Measurements from ENCODE around the gene RNF26. TPM values are rescaled to one million over a fixed set of nuclear protein-coding genes. Genes with fewer than 3 reads are reported as not detected.
A peak's percentile ranks its signal among the peaks of the same experiment; 100 is the strongest.

The RNF26 gene
- total and polyA plus RNA-seq, 2 donors from 2014 or later = 18.2 to 23.5 TPM

GRCh38 chr11:119343726-119344125 is 9.4 kb downstream of the RNF26 start:
- Histone ChIP-seq H3K36me3 (ENCODE audit: control insufficient read depth in 2 of 3, insufficient read depth in 3 of 3, low read length in 3 of 3) (no peaks in the 10 kb centered on the region), H3K9me3 (ENCODE audit: control insufficient read depth in 2 of 3, insufficient read depth in 1 of 3, low read length in 3 of 3) (no peaks in the 10 kb centered on the region), H3K4me3 (ENCODE audit: low read length in 3 of 3) (no peak overlapping the region), H3K9ac (ENCODE audit: low read length in 3 of 3) (no peak overlapping the region), H3K27me3 (ENCODE audit: control insufficient read depth, insufficient read depth, low read length) (no peaks in the 10 kb centered on the region), H3K4me1 (ENCODE audit: control insufficient read depth in 2 of 3, insufficient read depth in 2 of 3, low read depth in 1 of 3, low read length in 3 of 3) (peaks cover 0 to 14% (median 2%) of the 10 kb centered on the region in 3 donors), H3K27ac (ENCODE audit: low read depth in 2 of 2, low read length in 2 of 2) (no peak overlapping the region)
- intact Hi-C loops (cut with DNase I) = no loop called here
- peak in 1 of 5 donors; percentile 46 for DNase-seq
- FAIRE-seq = no peak
- no peak for TF ChIP-seq CTCF (IDR thresholded peaks at IDR 0.05; ENCODE audit: borderline replicate concordance, extremely low read depth, insufficient read depth)

- intact Hi-C loops (cut with DNase I) = no loop called here
- DNase-seq = peak in 1 of 5 donors; percentile 66
These were observed 10.1 kb downstream of the RNF26 start for GRCh38 chr11:119344291-119345010.

GRCh38 chr11:119345685-119346084 is 11.4 kb downstream of the RNF26 start:
- no peak overlapping the region for H3K9ac ChIP-seq (ENCODE audit: low read length in 3 of 3)
- no peaks in the 10 kb centered on the region for H3K36me3 ChIP-seq (ENCODE audit: control insufficient read depth in 2 of 3, insufficient read depth in 3 of 3, low read length in 3 of 3)
- no peak for TF ChIP-seq CTCF (IDR thresholded peaks at IDR 0.05; ENCODE audit: borderline replicate concordance, extremely low read depth, insufficient read depth)
- FAIRE-seq = no peak
- H3K27me3 ChIP-seq (ENCODE audit: control insufficient read depth, insufficient read depth, low read length) = no peaks in the 10 kb centered on the region
- H3K27ac ChIP-seq (ENCODE audit: low read depth in 2 of 2, low read length in 2 of 2) = no peak overlapping the region
- no peak overlapping the region for H3K4me3 ChIP-seq (ENCODE audit: low read length in 3 of 3)
- H3K9me3 ChIP-seq (ENCODE audit: control insufficient read depth in 2 of 3, insufficient read depth in 1 of 3, low read length in 3 of 3) = no peaks in the 10 kb centered on the region
- peak in 1 of 5 donors; percentile 60 for DNase-seq
- peaks cover 0 to 6% (median 0%) of the 10 kb centered on the region in 3 donors for H3K4me1 ChIP-seq (ENCODE audit: control insufficient read depth in 2 of 3, insufficient read depth in 2 of 3, low read depth in 1 of 3, low read length in 3 of 3)
- intact Hi-C loops (cut with DNase I) = no loop called here

More at GRCh38 chr11:119344291-119345010, 10.1 kb downstream of the RNF26 start:
- TF ChIP-seq CTCF (IDR thresholded peaks at IDR 0.05; ENCODE audit: borderline replicate concordance, extremely low read depth, insufficient read depth) = no peak
- Histone ChIP-seq H3K9ac (ENCODE audit: low read length in 3 of 3) (no peak overlapping the region), H3K36me3 (ENCODE audit: control insufficient read depth in 2 of 3, insufficient read depth in 3 of 3, low read length in 3 of 3) (no peaks in the 10 kb centered on the region), H3K4me1 (ENCODE audit: control insufficient read depth in 2 of 3, insufficient read depth in 2 of 3, low read depth in 1 of 3, low read length in 3 of 3) (peaks cover 0 to 8% (median 0%) of the 10 kb centered on the region in 3 donors), H3K27me3 (ENCODE audit: control insufficient read depth, insufficient read depth, low read length) (no peaks in the 10 kb centered on the region), H3K9me3 (ENCODE audit: control insufficient read depth in 2 of 3, insufficient read depth in 1 of 3, low read length in 3 of 3) (no peaks in the 10 kb centered on the region), H3K27ac (ENCODE audit: low read depth in 2 of 2, low read length in 2 of 2) (no peak overlapping the region), H3K4me3 (ENCODE audit: low read length in 3 of 3) (no peak overlapping the region)
- no peak for FAIRE-seq
